H9 (cell line): ENCODE results near the gene MDH2. TPM values are rescaled to one million over a fixed set of nuclear protein-coding genes. Genes with fewer than 3 reads are reported as not detected.

Experiments
- DNase-seq: peaks from one replicate; pipeline ENCODE4 v3.0.0-alpha.2; 2017
- H2AFZ ChIP-seq: one replicate; pipeline ENCODE4 v1.6.1; 2013; ENCODE audit warnings: mild to moderate bottlenecking, low read length, control low read depth, moderate library complexity
- H2AK5ac ChIP-seq: 2 replicates; pipeline ENCODE4 v1.6.1; 2013; ENCODE audit warnings: low read length, control low read depth, mixed read lengths; ENCODE audit not compliant: insufficient read length
- H2BK120ac ChIP-seq: one replicate; pipeline ENCODE4 v1.6.1; 2013; ENCODE audit warnings: low read depth, mild to moderate bottlenecking, low read length, control low read depth, inconsistent platforms; ENCODE audit not compliant: poor library complexity, severe bottlenecking
- H2BK12ac ChIP-seq: 2 replicates; pipeline ENCODE4 v1.6.1; 2013; ENCODE audit warnings: low read length, control low read depth, mixed read lengths, low read depth; ENCODE audit not compliant: insufficient read length
- H2BK15ac ChIP-seq: 2 replicates; pipeline ENCODE4 v1.6.1; 2013; ENCODE audit warnings: low read depth, low read length, control low read depth
- H2BK20ac ChIP-seq: one replicate; pipeline ENCODE4 v1.6.1; 2013; ENCODE audit warnings: low read depth, mild to moderate bottlenecking, low read length, control low read depth, inconsistent platforms; ENCODE audit not compliant: poor library complexity, severe bottlenecking
- H2BK5ac ChIP-seq: 2 replicates; pipeline ENCODE4 v1.6.1; 2013; ENCODE audit warnings: low read length, control low read depth, mixed read lengths; ENCODE audit not compliant: insufficient read length
- H3K14ac ChIP-seq: 2 replicates; pipeline ENCODE4 v1.6.1; 2013; ENCODE audit warnings: low read length, control low read depth; ENCODE audit not compliant: insufficient read depth
- H3K18ac ChIP-seq: 2 replicates; pipeline ENCODE4 v1.6.1; 2013; ENCODE audit warnings: low read depth, mild to moderate bottlenecking, mixed read lengths, low read length, control low read depth; ENCODE audit not compliant: insufficient read length
- H3K23ac ChIP-seq: 2 replicates; pipeline ENCODE4 v1.6.1; 2013; ENCODE audit warnings: low read length, control low read depth, mixed read lengths, low read depth; ENCODE audit not compliant: insufficient read length
- H3K23me2 ChIP-seq: 2 replicates; pipeline ENCODE4 v1.6.1; 2013; ENCODE audit warnings: low read depth, mild to moderate bottlenecking, mixed read lengths, low read length, control low read depth; ENCODE audit not compliant: insufficient read length, poor library complexity, severe bottlenecking
- H3K27ac ChIP-seq: 2 replicates; pipeline ENCODE4 v1.5.1; 2013; ENCODE audit warnings: low read length, control low read depth, mixed read lengths, low read depth; ENCODE audit not compliant: insufficient read length
- H3K27me3 ChIP-seq: 2 replicates; pipeline ENCODE4 v1.6.1; 2013; ENCODE audit warnings: low read length, control low read depth, inconsistent platforms; ENCODE audit not compliant: insufficient read depth
- H3K4ac ChIP-seq: 2 replicates; pipeline ENCODE4 v1.6.1; 2013; ENCODE audit warnings: low read depth, mild to moderate bottlenecking, control low read depth, inconsistent platforms, low read length, moderate library complexity
- H3K4me1 ChIP-seq: 2 replicates; pipeline ENCODE4 v1.6.1; 2013; ENCODE audit warnings: low read length, control low read depth, inconsistent platforms; ENCODE audit not compliant: insufficient read depth
- H3K4me2 ChIP-seq: 2 replicates; pipeline ENCODE4 v1.6.1; 2013; ENCODE audit warnings: low read length, control low read depth, mixed read lengths; ENCODE audit not compliant: insufficient read length, insufficient read depth
- H3K56ac ChIP-seq: 2 replicates; pipeline ENCODE4 v1.6.1; 2013; ENCODE audit warnings: low read depth, mild to moderate bottlenecking, mixed read lengths, low read length, control low read depth; ENCODE audit not compliant: insufficient read length
- H3K79me1 ChIP-seq: 2 replicates; pipeline ENCODE4 v1.6.1; 2013; ENCODE audit warnings: low read depth, mild to moderate bottlenecking, moderate library complexity, low read length, control low read depth, inconsistent platforms; ENCODE audit not compliant: insufficient read depth, poor library complexity, severe bottlenecking
- H3K79me2 ChIP-seq: 2 replicates; pipeline ENCODE4 v1.6.1; 2013; ENCODE audit warnings: low read length, control low read depth, inconsistent platforms; ENCODE audit not compliant: insufficient read depth
- H3K9ac ChIP-seq: 2 replicates; pipeline ENCODE4 v1.6.1; 2013; ENCODE audit warnings: low read length, control low read depth, mixed read lengths; ENCODE audit not compliant: insufficient read length; ENCODE audit errors: extremely low read depth
- H3K9me3 ChIP-seq: one replicate; pipeline ENCODE4 v1.6.1; 2013; ENCODE audit warnings: low read depth, low read length, inconsistent platforms; ENCODE audit not compliant: control insufficient read depth
- H3T11ph ChIP-seq: one replicate; pipeline ENCODE4 v1.6.1; 2013; ENCODE audit warnings: mild to moderate bottlenecking, low read length, control low read depth, inconsistent platforms
- H4K20me1 ChIP-seq: one replicate; pipeline ENCODE4 v1.6.1; 2013; ENCODE audit not compliant: control insufficient read depth, insufficient read length, insufficient read depth
- H4K5ac ChIP-seq: 2 replicates; pipeline ENCODE4 v1.6.1; 2013; ENCODE audit warnings: low read depth, mild to moderate bottlenecking, mixed read lengths, low read length, control low read depth; ENCODE audit not compliant: insufficient read length
- H4K8ac ChIP-seq: replicated peaks from 2 replicates; pipeline ENCODE4 v1.6.1; 2013; ENCODE audit warnings: low read length, control low read depth, mixed read lengths, low read depth; ENCODE audit not compliant: insufficient read length
- H4K91ac ChIP-seq: 2 replicates; pipeline ENCODE4 v1.6.1; 2013; ENCODE audit warnings: low read depth, mild to moderate bottlenecking, moderate library complexity, mixed read lengths, low read length, control low read depth; ENCODE audit not compliant: insufficient read length
- H3K27ac Mint-ChIP-seq, 3 experiments: 2 replicates in 2 of 3; 3 replicates in 1 of 3; pipeline ENCODE4 v1.8.0; 2020 to 2021; ENCODE audit warnings: mixed read lengths in 3 of 3, mild to moderate bottlenecking in 1 of 3, moderate library complexity in 1 of 3
- H3K27me3 Mint-ChIP-seq: 2 replicates; pipeline ENCODE4 v1.8.0; 2021; ENCODE audit warnings: low read depth, mild to moderate bottlenecking, moderate library complexity, mixed read lengths
- H3K36me3 Mint-ChIP-seq, 3 experiments: 2 replicates in 2 of 3; 3 replicates in 1 of 3; pipeline ENCODE4 v1.8.0; 2020 to 2021; ENCODE audit warnings: low read depth in 3 of 3, mixed read lengths in 3 of 3; ENCODE audit not compliant: insufficient read depth in 1 of 3
- H3K4me1 Mint-ChIP-seq, 2 experiments: 2 replicates each; pipeline ENCODE4 v1.8.0; 2020; ENCODE audit warnings: mixed read lengths in 2 of 2
- H3K4me3 Mint-ChIP-seq, 2 experiments: 2 replicates in 1 of 2; 3 replicates in 1 of 2; pipeline ENCODE4 v1.8.0; 2020 to 2021; ENCODE audit warnings: mild to moderate bottlenecking in 2 of 2, mixed read lengths in 2 of 2, moderate library complexity in 1 of 2
- H3K9me3 Mint-ChIP-seq, 2 experiments: 2 replicates in 1 of 2; 3 replicates in 1 of 2; pipeline ENCODE4 v1.8.0; 2020; ENCODE audit warnings: mild to moderate bottlenecking in 2 of 2, mixed read lengths in 2 of 2, moderate library complexity in 1 of 2
- CTCF ChIP-seq: fragments of 200-600 bp; sonication (generic); conservative IDR thresholded peaks from 3 replicates; pipeline ENCODE4 v1.8.0; 2021; ENCODE audit warnings: antibody characterized with exemption, mild to moderate bottlenecking
- WGBS: extraction: QIAGEN DNeasy Blood & Tissue Kit; methylation state at CpG from one replicate; pipeline ENCODE4 v1.1.7; 2013; ENCODE audit warnings: missing lambda C conversion rate, low lambda C conversion rate, mixed read lengths; ENCODE audit not compliant: insufficient read length; ENCODE audit errors: extremely low coverage; 5-methylcytosine and 5-hydroxymethylcytosine counted together
- total RNA-seq: library from RNA; stranded (reverse); gene quantifications from 2 replicates; pipeline ENCODE4 v1.2.1, GENCODE V29; 2021

MDH2 gene
- total RNA-seq, 1 experiment from 2014 or later, result 260 TPM

GRCh38 chr7:76072243-76073148 is 24.6 kb downstream of the MDH2 start:
- H2BK20ac ChIP-seq, result no peak overlapping the region
- no peak overlapping the region for H4K5ac ChIP-seq
- H3K27ac ChIP-seq, result no peak overlapping the region
- H2BK12ac ChIP-seq, result no peak overlapping the region
- H4K91ac ChIP-seq, result no peak overlapping the region
- no peak overlapping the region for H2AK5ac ChIP-seq
- no peak for TF ChIP-seq CTCF
- no peaks in the 10 kb centered on the region for H3K27me3 ChIP-seq
- H3K4me1 Mint-ChIP-seq, result peaks cover 4 to 7% of the 10 kb centered on the region in 2 experiments; a peak in 3 of 4 replicates
- no peak overlapping the region for H3K23ac ChIP-seq
- H2BK15ac ChIP-seq, result no peak overlapping the region
- H3K4me2 ChIP-seq, result no peak overlapping the region
- H4K8ac ChIP-seq, result no peak overlapping the region
- no peak overlapping the region for H3K56ac ChIP-seq
- H2BK120ac ChIP-seq, result no peak overlapping the region
- H4K20me1 ChIP-seq, result no peaks in the 10 kb centered on the region
- H3K9me3 ChIP-seq, result no peaks in the 10 kb centered on the region
- no peaks in the 10 kb centered on the region for H3K23me2 ChIP-seq
- no peaks in the 10 kb centered on the region for H3K9me3 Mint-ChIP-seq
- no peak overlapping the region for H3T11ph ChIP-seq
- no peak overlapping the region for H3K14ac ChIP-seq
- H3K36me3 Mint-ChIP-seq, result peaks cover 0 to 5% (median 3%) of the 10 kb centered on the region in 3 experiments; a peak in 5 of 7 replicates
- H2AFZ ChIP-seq, result no peak overlapping the region
- WGBS, result no CpG with 5 or more reads among the region's 47 CpGs
- H3K9ac ChIP-seq, result no peak overlapping the region
- H3K4me3 Mint-ChIP-seq, result no peak overlapping the region
- peak overlapping the region; percentile 14 for H3K18ac ChIP-seq
- H3K4me1 ChIP-seq, result no peaks in the 10 kb centered on the region
- H3K79me1 ChIP-seq, result no peaks in the 10 kb centered on the region
- H3K4ac ChIP-seq, result no peak overlapping the region
- no peaks in the 10 kb centered on the region for H3K79me2 ChIP-seq
- no peaks in the 10 kb centered on the region; the same call in 1 of the 2 replicates for H3K27me3 Mint-ChIP-seq
- H3K27ac Mint-ChIP-seq, result peak overlapping the region in 1 of 3 experiments; percentile 61; a peak in 2 of 7 replicates
- peak; percentile 34 for DNase-seq
- H2BK5ac ChIP-seq, result no peak overlapping the region
